Breast epithelium (tissue), 4 donors: ENCODE results near the gene SH3D21. TPM values are rescaled to one million over a fixed set of nuclear protein-coding genes. Genes with fewer than 3 reads are reported as not detected.

ENCODE experiments used
- DNase-seq, 2 donors: peaks; one replicate each; pipeline ENCODE4 v3.0.0-alpha.2; 2019; ENCODE audit warnings: low spot score in 2 of 2
- H3K27ac ChIP-seq, 2 donors: fragments of 200-600 bp; sonication (generic) in 1 of 2; one replicate each; pipeline ENCODE4 v1.5.1; 2016 to 2019; ENCODE audit warnings: mild to moderate bottlenecking in 1 of 2
- H3K27me3 ChIP-seq, 2 donors: fragments of 200-600 bp; sonication (generic) in 1 of 2; one replicate each; pipeline versions ENCODE4 v1.5.1 to v1.6.0; 2017 to 2019; ENCODE audit warnings: control low read depth in 1 of 2, mild to moderate bottlenecking in 1 of 2
- H3K36me3 ChIP-seq: fragments of 200-600 bp; one replicate; pipeline ENCODE4 v1.5.1; 2019
- H3K4me1 ChIP-seq, 2 donors: fragments of 200-600 bp; sonication (generic); one replicate each; pipeline ENCODE4 v1.5.1; 2016 to 2019; ENCODE audit warnings: control low read depth in 1 of 2
- H3K4me3 ChIP-seq, 3 donors: fragments of 200-600 bp; sonication (generic); 1 replicate in 2 of 3; 2 replicates in 1 of 3; pipeline ENCODE4 v1.5.1; 2016 to 2019; ENCODE audit warnings: mild to moderate bottlenecking in 3 of 3, moderate library complexity in 2 of 3
- H3K9me3 ChIP-seq, 2 donors: fragments of 200-600 bp; sonication (generic) in 1 of 2; one replicate each; pipeline ENCODE4 v1.5.1; 2016 to 2019; ENCODE audit warnings: control low read depth in 1 of 2
- POLR2A ChIP-seq: fragments of 450-650 bp; IDR thresholded peaks from one replicate; pipeline ENCODE4 v1.6.1; 2016; ENCODE audit warnings: antibody characterized with exemption, mild to moderate bottlenecking, moderate library complexity
- POLR2AphosphoS5 ChIP-seq, 3 donors: sonication (generic); formaldehyde crosslinking; IDR thresholded peaks; one replicate each; pipeline ENCODE4 v1.6.1; 2017; ENCODE audit warnings: antibody characterized with exemption in 3 of 3
- intact Hi-C: fragments of 100-400 bp; cut with DNase I; formaldehyde crosslinking; loops from one replicate; pipeline ENCODE4 v1.15.1; 2023; ENCODE audit warnings: low total_unique reads
- total RNA-seq, 3 donors: library from RNA; depleted of rRNA; stranded (reverse); fragments of >200 nt; gene quantifications; one replicate each; pipeline ENCODE4 v1.1.0, GENCODE V29; 2016
- TF ChIP-seq, protein P1 (sequence below), 3 donors: fragments of 450-650 bp; IDR thresholded peaks; one replicate each; pipeline ENCODE4 v1.5.1; 2016 to 2017; ENCODE audit warnings: antibody characterized with exemption in 3 of 3, mild to moderate bottlenecking in 3 of 3, moderate library complexity in 3 of 3

SH3D21 gene
- total RNA-seq, 3 donors from 2014 or later = 0.80 to 18.7 (median 18.0) TPM

DNA sequence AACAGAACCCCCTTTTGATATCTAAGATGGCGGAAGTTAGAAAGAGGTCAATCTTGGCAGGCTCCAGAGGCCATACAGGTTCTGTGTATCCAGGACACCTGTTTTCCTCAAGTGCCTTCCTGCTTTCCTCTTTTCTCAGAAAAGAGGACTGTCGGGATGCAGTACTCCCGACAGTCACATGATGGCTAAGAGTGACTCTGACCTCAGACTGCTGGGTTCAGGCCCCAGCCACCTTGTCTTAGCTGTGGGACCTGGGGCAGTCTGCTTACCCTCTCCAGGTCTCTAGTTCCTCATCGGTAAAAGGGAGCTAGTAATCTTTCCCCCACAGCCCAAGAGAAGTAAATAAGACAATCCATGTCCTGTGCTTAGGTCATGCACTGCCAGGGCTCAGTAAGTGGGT, 49.6 kb downstream of the SH3D21 start:
- Histone ChIP-seq H3K36me3 (no peaks in the 10 kb centered on the region), H3K4me1 (peaks cover 1 to 12% of the 10 kb centered on the region in 2 donors), H3K9me3 (no peaks in the 10 kb centered on the region), H3K4me3 (no peak overlapping the region), H3K27me3 (no peaks in the 10 kb centered on the region), H3K27ac (no peak overlapping the region)
- intact Hi-C loops = loop anchor here (10.0 kb wide), 1 partner anchor 69 kb away; no protein-coding TSS in a partner anchor
- no peak for TF ChIP-seq POLR2A
- TF ChIP-seq POLR2AphosphoS5 (IDR thresholded peaks at IDR 0.05) = no peak
- TF ChIP-seq, protein P1, sequence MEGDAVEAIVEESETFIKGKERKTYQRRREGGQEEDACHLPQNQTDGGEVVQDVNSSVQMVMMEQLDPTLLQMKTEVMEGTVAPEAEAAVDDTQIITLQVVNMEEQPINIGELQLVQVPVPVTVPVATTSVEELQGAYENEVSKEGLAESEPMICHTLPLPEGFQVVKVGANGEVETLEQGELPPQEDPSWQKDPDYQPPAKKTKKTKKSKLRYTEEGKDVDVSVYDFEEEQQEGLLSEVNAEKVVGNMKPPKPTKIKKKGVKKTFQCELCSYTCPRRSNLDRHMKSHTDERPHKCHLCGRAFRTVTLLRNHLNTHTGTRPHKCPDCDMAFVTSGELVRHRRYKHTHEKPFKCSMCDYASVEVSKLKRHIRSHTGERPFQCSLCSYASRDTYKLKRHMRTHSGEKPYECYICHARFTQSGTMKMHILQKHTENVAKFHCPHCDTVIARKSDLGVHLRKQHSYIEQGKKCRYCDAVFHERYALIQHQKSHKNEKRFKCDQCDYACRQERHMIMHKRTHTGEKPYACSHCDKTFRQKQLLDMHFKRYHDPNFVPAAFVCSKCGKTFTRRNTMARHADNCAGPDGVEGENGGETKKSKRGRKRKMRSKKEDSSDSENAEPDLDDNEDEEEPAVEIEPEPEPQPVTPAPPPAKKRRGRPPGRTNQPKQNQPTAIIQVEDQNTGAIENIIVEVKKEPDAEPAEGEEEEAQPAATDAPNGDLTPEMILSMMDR (IDR thresholded peaks at IDR 0.05) = no peak
- no peak for DNase-seq

DNA sequence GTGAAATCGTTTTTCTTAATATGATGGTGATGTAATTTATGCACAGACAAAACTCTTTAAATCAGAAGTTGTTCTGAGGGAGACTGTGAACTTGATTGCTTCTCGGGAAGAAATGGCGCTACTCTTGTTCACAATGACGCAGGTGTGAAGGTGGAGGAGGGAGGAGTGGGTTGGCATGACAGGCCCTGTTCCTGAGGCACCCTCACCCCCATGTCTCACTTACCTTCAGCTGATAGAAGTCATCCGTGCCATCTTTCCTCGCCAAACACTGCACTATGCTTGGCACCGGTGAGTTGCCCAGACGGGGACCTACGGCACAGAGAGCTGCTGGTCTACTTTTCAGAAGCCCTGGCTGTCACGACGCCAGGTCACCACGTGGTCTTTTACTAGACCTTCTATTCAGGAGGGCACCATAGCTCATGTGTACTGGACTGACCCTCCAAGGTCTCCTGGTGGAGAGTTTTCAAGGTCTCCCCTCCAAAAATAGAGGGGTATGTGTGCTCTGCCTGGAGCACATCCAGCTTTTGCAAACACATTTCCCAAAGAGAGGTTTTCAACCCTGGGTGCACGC, 52.4 kb downstream of the SH3D21 start:
- TF ChIP-seq, protein P1 (IDR thresholded peaks at IDR 0.05) = no peak
- TF ChIP-seq POLR2AphosphoS5 (IDR thresholded peaks at IDR 0.05) (no peak), POLR2A (no peak)
- no peaks in the 10 kb centered on the region for H3K9me3 ChIP-seq
- intact Hi-C loops = loop anchor here (10.0 kb wide), 1 partner anchor 66 kb away; no protein-coding TSS in a partner anchor
- no peak overlapping the region for H3K27ac ChIP-seq
- no peaks in the 10 kb centered on the region for H3K36me3 ChIP-seq
- H3K4me1 ChIP-seq = no peaks in the 10 kb centered on the region
- no peak for DNase-seq
- H3K4me3 ChIP-seq = no peak overlapping the region
- no peaks in the 10 kb centered on the region for H3K27me3 ChIP-seq

DNA sequence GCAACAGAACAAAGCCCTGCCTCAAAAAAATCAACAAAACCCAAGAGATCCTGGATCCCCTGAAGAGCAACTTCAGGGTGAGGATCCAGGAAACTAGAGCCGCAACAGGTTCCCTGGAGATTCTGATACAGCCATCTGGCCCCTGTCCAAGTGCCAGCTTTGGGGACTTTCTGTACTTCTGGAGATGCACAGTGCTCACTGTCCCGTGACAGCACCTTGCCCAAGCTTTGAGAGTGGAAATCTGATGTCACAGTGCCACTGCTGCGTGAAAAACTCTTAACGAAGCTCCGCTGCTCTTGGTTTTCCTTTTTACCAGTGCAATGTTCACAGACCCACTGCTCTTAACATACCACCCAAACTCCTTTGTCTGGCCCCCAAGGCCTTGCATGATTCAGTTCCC, 53.2 kb downstream of the SH3D21 start:
- no peaks in the 10 kb centered on the region for H3K27me3 ChIP-seq
- H3K4me1 ChIP-seq = no peaks in the 10 kb centered on the region
- H3K4me3 ChIP-seq = no peak overlapping the region
- DNase-seq = no peak
- no peak for TF ChIP-seq POLR2A
- TF ChIP-seq POLR2AphosphoS5 (IDR thresholded peaks at IDR 0.05) = no peak
- TF ChIP-seq, protein P1 (IDR thresholded peaks at IDR 0.05) = no peak
- peak overlapping the region; percentile 16 to 43 for H3K27ac ChIP-seq
- intact Hi-C loops = loop anchor here (10.0 kb wide), 1 partner anchor 65 kb away; no protein-coding TSS in a partner anchor
- no peaks in the 10 kb centered on the region for H3K9me3 ChIP-seq
- H3K36me3 ChIP-seq = no peaks in the 10 kb centered on the region

DNA sequence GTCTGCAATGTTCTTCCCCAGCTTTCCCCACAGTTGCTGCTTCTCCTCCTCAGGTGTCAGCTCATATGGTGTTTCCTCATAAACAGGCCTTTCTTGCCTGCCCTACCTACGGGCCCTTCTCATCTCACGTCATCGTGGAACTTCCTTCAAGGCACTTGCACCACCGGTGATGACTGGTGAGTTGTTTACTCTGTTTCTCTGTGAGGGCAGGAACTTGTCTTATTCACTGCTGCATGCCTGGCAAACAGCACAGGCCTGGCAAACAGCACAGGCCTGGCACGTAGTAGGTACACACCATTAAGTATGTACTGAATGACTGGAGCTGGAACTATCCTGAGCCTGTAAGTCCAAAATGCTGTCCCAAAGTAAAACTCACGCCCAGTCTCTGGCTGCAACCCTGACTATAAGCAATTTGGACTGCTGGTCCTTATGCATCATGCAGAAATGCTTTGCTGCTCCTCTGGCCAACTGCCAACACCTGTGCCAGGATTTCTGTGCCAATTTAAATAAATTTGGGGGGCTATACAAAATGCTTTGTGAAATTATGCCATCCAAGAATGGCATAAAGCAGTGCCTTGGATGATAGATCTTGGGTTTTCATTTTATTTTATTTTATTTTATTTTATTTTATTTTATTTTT, 53.9 kb downstream of the SH3D21 start:
- no peaks in the 10 kb centered on the region for H3K4me1 ChIP-seq
- H3K27me3 ChIP-seq = no peaks in the 10 kb centered on the region
- H3K27ac ChIP-seq = peak overlapping the region; percentile 36 to 43
- H3K36me3 ChIP-seq = no peaks in the 10 kb centered on the region
- H3K4me3 ChIP-seq = no peak overlapping the region
- intact Hi-C loops = loop anchor here (5.0 to 10.0 kb wide), 2 partner anchors 65 to 177 kb away; no protein-coding TSS in a partner anchor
- TF ChIP-seq POLR2A (no peak), POLR2AphosphoS5 (IDR thresholded peaks at IDR 0.05) (no peak)
- TF ChIP-seq, protein P1 (IDR thresholded peaks at IDR 0.05) = no peak
- peak in 1 of 2 donors; percentile 38 for DNase-seq
- H3K9me3 ChIP-seq = no peaks in the 10 kb centered on the region

DNA sequence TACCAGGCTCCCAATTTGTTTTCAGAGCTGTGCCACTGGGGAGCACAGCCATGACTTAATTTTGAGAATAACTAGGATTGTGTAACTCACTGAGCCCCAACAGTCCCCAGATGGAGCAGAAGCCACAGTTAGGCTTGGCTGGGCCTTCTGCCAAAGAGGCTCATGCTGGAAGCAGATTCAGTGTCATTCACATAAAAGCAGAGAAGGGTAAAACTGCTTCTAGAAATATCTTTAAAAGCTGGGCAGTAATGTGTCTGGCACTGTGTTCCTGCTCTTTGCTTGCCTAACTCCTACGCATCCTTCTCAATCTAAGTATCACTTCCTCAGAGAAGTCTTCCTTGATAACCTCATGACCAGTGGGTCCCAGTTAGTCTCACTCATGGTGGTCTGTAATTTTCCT, 59.2 kb downstream of the SH3D21 start:
- no peak for DNase-seq
- H3K4me3 ChIP-seq = no peak overlapping the region
- H3K27ac ChIP-seq = peak overlapping the region; percentile 36 to 67
- no peaks in the 10 kb centered on the region for H3K9me3 ChIP-seq
- intact Hi-C loops = no loop called here
- H3K36me3 ChIP-seq = no peaks in the 10 kb centered on the region
- peaks cover 0 to 8% of the 10 kb centered on the region in 2 donors for H3K4me1 ChIP-seq
- H3K27me3 ChIP-seq = no peaks in the 10 kb centered on the region
- TF ChIP-seq, protein P1 (IDR thresholded peaks at IDR 0.05) = no peak
- TF ChIP-seq POLR2AphosphoS5 (IDR thresholded peaks at IDR 0.05) (no peak), POLR2A (no peak)
